GM18507 (cell line): ENCODE data around the gene MBOAT2.
A peak's percentile ranks its signal among the peaks of the same experiment; 100 is the strongest.
"Not testable (repeated sequence)": the region's sequence is repeated elsewhere in the genome, so short reads cannot be mapped to it uniquely, and the experiment has no call there.

Experiments
- DNase-seq: peaks from one replicate; pipeline ENCODE4 v3.0.0; 2011; ENCODE audit warnings: low read depth; ENCODE audit not compliant: insufficient read length; ENCODE audit errors: extremely low spot score
- FAIRE-seq: peaks from 2 replicates; lab custom pipeline; 2011; peaks lifted over from hg19 to GRCh38; lab: Jason Lieb, UNC

Gene MBOAT2

DNA sequence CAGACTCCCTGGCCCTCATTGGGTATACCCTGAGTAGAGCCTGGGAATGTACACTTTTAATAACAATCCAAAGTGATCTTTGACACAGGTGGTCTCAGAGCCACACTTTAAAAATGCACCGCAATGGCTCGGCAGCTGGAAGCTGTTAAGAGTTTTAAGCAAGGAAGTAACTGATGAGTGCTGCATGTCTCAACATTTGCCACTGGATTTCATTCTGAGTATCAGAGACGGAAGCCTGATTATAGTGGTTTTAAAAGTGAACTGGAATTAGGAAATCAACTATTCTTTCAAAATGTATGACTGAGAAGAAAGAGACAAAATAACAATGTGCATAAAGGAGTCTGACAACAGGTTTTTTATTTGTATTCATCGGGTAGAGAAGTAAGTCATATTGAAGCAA is 7.5 kb downstream of the MBOAT2 start:
- no peak for DNase-seq
- no peak for FAIRE-seq

DNA sequence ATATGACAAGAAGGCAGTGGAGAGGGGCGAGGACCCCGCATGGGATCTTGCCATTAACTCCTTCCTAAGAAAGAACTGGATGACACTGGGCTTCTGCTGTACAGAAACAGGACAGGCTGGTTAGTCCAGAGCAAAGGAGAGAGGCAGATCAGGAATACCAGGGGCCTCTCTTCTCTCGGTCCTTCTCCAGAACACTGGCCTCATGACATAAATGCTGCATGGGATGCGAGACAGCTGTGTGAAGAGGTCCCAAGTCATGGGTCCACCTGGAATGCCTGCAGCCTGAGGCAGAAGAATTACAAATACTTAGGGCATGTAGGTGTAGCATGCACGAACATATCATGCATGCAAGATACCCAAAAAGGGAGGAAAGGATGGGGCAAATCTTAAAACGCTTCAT is 9.1 kb downstream of the MBOAT2 start:
- no peak for DNase-seq

DNA sequence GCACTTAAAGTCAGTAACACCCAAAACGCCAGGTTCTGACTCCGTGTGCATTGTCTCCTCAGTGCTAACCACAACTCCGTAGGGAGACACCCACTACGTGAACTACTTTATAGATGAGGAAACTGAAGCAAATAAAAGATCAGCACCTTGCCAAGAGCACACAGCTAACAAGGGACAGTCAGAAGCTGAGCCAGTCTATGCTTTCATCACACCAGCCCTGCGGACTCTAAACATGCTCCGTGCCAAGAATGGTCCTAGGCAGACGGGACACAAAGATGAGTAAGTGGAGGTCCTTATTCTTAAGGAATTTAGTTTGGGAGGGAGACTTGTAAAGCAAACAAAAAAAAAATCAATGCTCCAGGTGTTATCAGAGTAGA is 9.6 kb downstream of the MBOAT2 start:
- FAIRE-seq, result no peak
- no peak for DNase-seq

More for the DNA sequence above, 9.1 kb downstream of the MBOAT2 start:
- FAIRE-seq, result no peak

DNA sequence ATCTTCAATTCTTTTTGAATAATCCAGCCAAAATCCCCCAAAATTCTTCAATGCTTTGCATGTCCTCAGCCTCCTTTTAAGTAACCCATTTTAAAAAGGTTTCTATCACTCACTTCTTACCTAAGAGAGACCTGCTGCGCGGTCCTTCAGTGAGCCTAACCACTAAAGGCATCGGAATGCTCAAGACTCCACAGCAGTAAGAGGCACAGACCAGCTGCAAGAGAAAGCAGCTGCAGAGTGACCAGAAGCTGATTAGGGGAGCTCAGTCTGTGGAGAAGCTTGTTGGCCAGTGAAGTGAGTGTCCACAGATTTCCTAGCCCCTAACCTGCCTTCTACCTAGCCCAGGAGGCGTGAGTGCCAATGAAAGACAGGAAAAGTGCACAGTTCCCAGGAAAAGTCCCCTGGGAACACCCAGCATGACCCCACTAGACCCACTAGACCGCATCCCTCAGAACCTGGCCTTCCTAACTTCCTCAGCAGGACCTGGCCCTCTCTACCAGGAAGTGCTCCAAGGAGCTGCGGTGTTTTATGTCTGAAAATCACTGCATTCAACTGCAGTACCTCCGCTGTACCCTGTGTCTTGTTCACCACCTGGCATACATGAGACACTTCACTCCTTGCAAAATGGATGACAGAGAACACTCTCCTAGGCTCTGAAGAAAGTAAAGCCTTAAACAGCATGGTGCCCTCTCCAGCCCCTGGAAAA is 10.1 kb downstream of the MBOAT2 start:
- DNase-seq (no peak), FAIRE-seq (no peak)

DNA sequence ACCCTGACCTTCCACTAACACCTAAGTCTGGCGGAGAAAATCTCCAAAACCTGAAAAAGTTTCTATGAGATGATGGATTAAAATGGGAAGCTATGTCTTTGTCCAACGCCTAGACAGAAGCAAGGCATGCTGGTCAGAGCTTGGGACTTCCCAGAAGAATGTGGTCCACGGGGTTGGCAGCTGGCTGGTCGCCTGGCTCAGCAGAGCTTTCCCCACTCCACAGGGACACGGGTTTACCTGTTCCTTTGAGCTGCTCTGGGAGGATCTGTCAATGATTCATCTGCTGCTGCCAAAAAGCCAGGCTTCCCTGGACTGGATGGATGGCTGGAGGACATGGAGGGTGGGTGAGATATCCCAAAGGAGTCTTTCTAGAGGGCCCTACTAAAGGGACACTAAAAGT is 10.8 kb downstream of the MBOAT2 start:
- DNase-seq (no peak), FAIRE-seq (no peak)

DNA sequence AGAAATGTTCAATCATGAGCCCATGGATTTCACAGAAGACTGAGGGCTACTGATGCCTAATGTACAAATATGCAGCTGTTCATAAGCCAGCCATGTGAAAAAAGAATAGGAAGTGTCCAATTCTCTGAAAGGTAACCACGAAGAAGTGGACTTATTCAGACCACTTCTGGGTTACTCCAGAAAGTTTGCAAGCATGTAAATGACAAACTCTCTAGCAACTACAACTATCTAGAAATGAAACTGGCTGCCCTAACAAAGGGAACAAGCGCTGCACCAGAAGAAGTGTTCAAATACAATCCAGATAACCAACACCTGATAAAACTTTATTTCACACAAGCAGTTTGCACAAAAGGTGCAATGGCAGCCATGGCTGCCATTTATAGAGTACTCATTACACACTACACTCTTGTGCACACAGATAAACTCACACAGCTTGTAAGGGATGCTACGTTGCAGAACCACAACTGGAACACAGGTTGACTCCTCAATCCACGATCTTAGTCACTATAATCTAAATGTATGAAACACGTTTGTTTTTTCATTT is 13.9 kb downstream of the MBOAT2 start:
- FAIRE-seq, result no peak
- no peak for DNase-seq

DNA sequence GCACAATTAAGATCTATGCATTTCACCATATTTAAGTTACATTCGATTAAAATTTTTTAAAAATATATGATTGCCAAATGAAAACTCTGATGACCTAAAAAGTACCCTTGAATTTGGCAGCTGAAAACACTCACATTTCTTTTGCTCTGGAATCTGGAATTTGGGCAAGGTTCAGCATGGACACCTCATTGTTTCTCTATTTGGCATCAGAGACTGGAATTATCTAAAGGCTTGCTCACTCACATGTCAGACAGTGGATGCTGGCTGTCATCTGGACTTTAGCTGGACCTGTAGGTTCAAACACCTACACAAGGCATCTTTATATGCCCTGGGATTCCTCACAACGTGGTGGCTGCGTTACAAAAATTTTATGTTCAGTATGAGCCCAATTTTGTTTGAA is 16.1 kb downstream of the MBOAT2 start:
- no peak for FAIRE-seq
- no peak for DNase-seq

DNA sequence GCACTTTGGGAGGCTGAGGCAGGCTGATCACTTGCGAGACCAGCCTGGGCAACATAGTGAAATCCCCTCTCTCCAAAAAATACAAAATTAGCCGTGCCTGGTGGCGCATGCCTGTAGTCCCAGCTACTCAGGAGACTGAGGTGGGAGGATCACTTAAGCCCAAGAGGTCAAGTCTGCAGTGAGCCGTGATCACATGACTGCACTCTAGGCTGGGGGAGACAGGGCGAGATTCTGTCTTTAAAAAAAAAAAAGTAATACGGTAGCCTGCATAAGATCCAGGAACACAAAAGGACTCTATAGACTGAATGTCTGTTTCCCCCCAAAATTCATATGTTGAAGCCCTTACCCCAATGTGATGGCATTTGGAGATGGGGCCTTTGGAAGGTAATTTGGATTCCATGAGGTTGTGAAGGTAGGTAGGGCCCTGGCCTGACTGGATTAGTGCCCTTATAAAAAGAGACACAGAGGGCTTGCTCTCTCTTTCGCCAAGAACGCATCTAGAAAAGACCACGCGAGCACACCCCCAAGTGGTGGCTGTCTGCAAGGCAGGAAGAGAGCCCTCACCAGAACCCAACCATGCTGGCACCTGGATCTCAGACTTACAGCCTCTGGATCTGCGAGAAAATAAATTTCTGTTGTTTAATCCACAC is 17.0 kb downstream of the MBOAT2 start:
- DNase-seq, result no peak
- peak; percentile 64 for FAIRE-seq

DNA sequence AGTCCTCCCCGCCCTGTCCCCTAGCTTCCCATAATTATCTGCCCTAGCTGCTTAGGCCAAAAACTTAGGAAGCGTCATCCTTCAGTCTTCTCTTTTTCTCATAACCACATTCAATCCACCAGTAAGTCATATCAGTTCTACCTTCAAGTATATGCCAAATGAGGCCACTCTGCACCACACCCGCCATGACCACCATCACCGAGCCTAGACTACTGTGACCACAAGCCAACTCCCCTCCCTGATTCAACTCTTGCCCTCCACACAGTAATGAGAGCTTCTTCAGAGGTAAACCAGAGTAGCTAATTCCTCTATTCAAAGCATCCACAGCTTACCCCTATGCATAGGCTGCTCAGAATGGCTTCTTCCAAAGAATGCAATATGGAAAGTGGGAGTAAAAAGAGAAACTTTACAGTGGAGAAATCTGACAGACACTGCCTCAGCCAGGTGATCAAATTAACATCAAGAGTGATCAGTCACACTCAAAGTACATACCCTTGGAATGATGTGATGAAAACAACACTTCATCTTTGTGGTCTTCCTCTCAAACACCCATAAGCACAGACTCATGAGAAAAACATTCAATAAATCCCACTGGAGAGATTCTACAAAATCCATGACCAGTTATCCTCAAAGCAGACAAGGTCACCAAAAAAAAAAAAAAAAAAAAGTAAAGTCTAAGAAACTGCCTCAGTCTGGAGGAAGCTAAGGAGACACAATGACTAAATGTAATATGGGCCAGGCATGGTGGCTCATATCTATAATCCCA is 17.7 kb downstream of the MBOAT2 start:
- no peak for FAIRE-seq
- no peak for DNase-seq

DNA sequence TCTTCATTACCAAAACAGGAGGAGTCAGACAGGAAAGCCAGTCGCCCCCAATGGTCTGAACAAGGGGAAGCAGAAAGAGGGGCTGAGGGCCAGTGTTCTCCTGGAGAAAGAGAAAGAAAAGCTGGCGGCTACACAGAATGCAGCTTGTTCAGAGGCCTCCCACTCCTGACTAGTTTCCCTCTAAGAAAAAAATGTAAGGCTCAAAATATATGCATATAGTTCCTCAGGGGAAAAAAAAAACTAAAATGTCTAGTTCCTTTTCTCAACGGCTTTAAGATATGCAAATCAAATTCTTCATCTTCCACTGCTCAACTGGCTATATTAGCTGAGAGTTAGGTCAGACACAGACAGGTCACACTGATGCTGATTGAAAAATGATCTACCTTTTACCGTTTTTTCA is 18.6 kb downstream of the MBOAT2 start:
- DNase-seq, result no peak
- FAIRE-seq, result no peak

DNA sequence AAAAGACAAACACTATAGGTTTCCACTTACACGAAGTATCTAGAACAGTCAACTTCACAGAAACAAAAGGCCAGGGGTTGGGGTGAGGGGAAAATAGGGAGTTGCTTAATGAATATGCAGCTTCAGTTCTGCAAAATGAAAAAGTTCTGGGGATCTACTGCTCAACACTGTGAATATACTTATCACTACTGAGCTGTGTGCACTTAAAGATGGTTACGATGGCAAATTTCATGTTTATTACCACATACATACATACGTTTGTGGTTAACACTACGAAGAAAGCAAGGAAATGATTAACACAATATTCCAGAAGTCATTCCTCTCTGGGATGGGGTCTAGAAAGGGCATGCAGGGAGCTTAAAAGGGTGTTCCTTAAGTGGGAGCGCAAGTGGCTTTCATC is 19.3 kb downstream of the MBOAT2 start:
- FAIRE-seq, result no peak
- no peak for DNase-seq

DNA sequence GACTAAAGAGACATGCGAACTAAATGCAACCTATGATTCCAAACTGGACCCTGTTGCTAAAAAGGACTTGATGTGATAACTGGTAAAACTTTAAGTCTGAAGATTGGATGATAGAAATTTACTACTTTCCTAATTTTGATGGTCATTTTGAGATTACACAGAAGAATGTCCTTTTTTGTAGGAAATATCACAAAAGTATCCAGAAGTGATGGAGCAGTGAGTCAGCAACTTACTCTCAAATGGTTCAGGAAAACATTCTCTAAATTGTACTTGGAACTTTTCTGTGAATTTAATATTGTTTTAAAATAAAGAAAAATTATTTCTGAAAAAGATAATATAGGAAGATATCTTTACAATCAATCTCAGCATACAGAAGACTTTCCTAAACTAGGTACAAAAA is 19.9 kb downstream of the MBOAT2 start:
- DNase-seq (no peak), FAIRE-seq (no peak)

DNA sequence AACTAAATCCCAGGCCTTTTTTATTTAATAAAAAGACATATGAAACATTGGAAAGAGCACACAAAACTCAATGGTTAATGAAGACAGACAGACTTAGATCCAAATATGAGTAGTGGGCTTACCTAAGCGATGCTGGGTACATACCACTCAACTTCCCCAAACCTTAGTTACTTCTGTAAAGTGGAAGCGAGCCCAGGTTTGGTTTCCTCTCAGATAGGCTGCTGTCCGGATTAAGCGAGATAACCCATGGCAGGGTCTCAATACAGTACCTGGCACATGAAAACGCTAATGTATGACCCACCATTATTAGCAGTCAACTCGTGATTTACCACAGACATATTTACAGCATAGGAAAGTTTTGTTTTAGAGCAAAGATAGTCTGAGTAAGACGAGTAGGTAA is 21.6 kb downstream of the MBOAT2 start:
- DNase-seq (no peak), FAIRE-seq (no peak)

DNA sequence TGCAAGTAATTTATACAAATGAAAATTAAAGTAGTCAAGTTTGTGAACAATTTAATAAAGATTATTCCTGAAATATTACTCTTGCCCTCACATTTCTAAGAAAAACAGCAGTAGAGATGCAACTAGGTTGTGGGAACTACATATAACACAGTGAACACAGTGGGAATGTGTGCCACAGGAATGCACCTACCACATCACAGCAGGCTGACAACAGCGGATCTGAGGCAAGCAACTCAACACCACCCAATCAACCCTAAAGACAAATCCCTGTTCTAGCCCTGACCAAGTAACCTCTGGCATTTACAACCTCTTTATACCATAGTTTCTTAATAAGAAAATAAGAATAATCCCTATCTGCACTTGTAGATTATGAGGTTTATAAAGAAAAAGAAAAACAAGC is 23.4 kb downstream of the MBOAT2 start:
- FAIRE-seq (no peak), DNase-seq (no peak)

DNA sequence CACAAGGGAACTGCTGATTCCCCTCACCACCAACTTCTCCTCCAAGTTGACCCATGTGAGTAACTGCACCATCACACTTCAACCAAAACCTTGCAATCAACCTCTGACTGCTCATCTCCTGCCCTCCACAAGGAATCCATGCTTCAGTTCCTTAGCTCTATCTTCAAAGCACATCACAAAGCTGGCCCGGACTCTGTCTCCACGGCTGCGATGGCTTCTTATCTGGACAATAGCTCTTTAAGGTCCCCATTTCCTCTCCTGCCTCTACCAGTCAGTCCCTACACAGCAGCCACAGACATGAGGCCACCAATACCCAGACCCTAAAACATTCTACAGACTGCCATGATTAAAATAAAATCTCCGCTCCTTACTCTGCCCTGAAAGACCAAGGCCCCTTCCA is 25.7 kb downstream of the MBOAT2 start:
- FAIRE-seq, result no peak
- no peak for DNase-seq

DNA sequence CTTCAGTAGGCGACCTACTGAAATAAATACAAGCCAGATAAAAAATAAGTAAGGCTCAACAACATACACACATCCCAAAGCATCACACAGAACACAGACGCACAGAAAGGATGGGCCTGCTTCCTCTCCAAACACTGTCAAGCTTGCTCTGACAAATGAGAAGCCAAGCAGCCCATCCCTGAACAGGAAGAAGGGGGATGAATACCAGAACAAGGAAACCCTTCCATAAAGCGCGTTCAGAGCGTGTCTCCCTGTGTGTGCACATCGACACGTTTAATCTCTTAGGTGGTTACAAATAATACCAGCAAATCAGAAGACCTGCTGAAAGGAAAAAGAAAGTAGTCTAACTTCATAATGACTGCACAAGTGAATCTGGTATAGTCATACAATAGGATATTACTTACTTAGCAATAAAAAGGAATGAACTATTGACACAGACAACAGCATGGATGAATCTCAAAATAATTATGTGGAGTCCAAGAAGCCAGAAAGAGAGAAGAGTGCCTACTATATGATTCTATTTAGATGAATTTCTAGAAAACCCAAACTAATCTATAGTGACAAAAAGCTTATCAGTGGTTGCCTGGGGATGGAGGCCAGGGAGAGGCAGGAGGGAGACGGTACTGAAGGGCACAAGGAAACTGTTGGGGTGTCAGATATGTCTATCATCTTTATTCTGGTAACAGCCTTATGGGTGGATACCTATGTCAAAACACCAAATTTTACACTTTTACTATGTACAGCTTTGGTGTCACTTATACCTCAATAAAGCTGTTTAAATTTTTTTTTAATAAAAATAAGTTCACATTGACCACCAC is 26.8 kb downstream of the MBOAT2 start:
- DNase-seq (no peak), FAIRE-seq (no peak)

DNA sequence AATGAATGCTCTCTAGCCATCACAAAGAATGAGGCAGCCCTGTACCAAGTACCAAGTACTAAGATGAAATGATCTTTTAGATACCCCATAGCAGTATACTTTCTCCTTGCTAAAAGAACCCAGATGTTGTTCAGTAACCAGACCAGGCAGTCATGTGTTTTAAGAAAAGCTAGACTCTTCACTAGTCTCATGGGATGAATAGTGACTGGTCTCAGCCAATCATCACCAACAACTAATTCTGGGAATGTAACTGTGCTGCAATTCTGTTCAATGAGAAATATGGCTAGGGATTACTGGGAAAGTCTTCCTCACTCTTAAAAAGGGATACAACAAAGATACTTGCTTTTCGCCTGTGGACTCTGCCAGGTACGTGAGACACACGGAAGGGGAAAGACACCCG is 29.5 kb downstream of the MBOAT2 start:
- no peak for DNase-seq
- FAIRE-seq, result no peak

DNA sequence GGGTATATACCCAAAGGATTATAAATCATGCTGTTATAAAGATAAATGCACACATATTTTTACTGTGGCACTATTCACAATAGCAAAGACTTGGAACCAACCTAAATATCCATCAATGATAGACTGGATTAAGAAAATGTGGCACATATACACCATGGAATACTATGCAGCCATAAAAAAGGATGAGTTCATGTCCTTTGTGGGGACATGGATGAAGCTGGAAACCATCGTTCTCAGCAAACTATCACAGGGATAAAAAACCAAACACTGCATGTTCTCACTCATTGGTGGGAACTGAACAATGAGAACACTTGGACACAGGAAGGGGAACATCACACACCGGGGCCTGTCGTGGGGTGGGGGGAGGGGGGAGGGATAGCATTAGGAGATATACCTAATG is 30.5 kb downstream of the MBOAT2 start:
- FAIRE-seq, DNase-seq: not testable (repeated sequence)

DNA sequence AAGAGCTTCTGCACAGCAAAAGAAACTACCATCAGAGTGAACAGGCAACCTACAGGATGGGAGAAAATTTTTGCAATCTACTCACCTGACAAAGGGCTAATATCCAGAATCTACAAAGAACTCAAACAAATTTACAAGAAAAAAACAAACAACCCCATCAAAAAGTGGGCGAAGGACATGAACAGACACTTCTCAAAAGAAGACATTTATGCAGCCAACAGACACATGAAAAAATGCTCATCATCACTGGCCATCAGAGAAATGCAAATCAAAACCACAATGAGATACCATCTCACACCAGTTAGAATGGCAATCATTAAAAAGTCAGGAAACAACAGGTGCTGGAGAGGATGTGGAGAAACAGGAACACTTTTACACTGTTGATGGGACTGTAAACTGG is 30.9 kb downstream of the MBOAT2 start:
- not testable (repeated sequence) for FAIRE-seq, DNase-seq

DNA sequence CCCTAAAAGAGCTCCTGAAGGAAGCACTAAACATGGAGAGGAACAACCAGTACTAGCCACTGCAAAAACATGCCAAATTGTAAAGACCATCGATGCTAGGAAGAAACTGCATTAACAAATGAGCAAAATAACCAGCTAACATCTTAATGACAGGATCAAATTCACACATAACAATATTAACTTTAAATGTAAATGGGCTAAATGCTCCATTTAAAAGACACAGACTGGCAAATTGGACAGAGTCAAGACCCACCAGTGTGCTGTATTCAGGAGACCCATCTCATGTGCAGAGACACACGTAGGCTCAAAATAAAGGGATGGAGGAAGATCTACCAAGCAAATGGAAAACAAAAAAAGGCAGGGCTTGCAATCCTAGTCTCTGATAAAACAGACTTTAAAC is 34.1 kb downstream of the MBOAT2 start:
- FAIRE-seq, DNase-seq: not testable (repeated sequence)
